ENCODE measurements around the gene CTAGE15.
A peak's percentile ranks its signal among the peaks of the same experiment; 100 is the strongest.
"Not testable (repeated sequence)": the region's sequence is repeated elsewhere in the genome, so short reads cannot be mapped to it uniquely, and the experiment has no call there.

The CTAGE15 gene

GRCh38 chr7:143571501-143571900 is at the start of gene CTAGE15:
Gene CTAGE15 (plus strand): TSS chr7:143571801. CDS start chr7:143571818, 17 bp downstream.
- DNase-seq (ENCODE audit: low spot score): not testable (repeated sequence)

- DNase-seq (ENCODE audit: low spot score): not testable (repeated sequence)
These were observed 49.2 kb upstream of the CTAGE15 start for GRCh38 chr7:143522309-143522916.

GRCh38 chr7:143531169-143531926 is 40.3 kb upstream of the CTAGE15 start:
- DNase-seq (ENCODE audit: low spot score): not testable (repeated sequence)

GRCh38 chr7:143531932-143532331 is 39.7 kb upstream of the CTAGE15 start:
- DNase-seq (ENCODE audit: low spot score): not testable (repeated sequence)

- DNase-seq (ENCODE audit: low spot score): not testable (repeated sequence)
These were observed 38.3 kb upstream of the CTAGE15 start for GRCh38 chr7:143533213-143533839.

GRCh38 chr7:143536443-143536842 is 35.2 kb upstream of the CTAGE15 start:
- not testable (repeated sequence) for DNase-seq (ENCODE audit: low spot score)

- DNase-seq (ENCODE audit: low spot score): not testable (repeated sequence)
These were observed 28.1 kb upstream of the CTAGE15 start for GRCh38 chr7:143543288-143544038.

- not testable (repeated sequence) for DNase-seq (ENCODE audit: low spot score)
These were observed 15.6 kb upstream of the CTAGE15 start for GRCh38 chr7:143555968-143556367.

GRCh38 chr7:143563306-143563705 is 8.3 kb upstream of the CTAGE15 start:
- not testable (repeated sequence) for DNase-seq (ENCODE audit: low spot score)

GRCh38 chr7:143566001-143566400 is 5.6 kb upstream of the CTAGE15 start:
- not testable (repeated sequence) for DNase-seq (ENCODE audit: low spot score)

GRCh38 chr7:143588183-143588582 is 16.6 kb downstream of the CTAGE15 start:
- DNase-seq (ENCODE audit: low spot score): not testable (repeated sequence)

GRCh38 chr7:143589897-143590296 is 18.3 kb downstream of the CTAGE15 start:
- not testable (repeated sequence) for DNase-seq (ENCODE audit: low spot score)

- DNase-seq (ENCODE audit: low spot score): not testable (repeated sequence)
These were observed 26.5 kb downstream of the CTAGE15 start for GRCh38 chr7:143598086-143598485.

GRCh38 chr7:143603549-143603948 is 31.9 kb downstream of the CTAGE15 start:
- DNase-seq (ENCODE audit: low spot score): not testable (repeated sequence)

GRCh38 chr7:143606088-143606487 is 34.5 kb downstream of the CTAGE15 start:
- DNase-seq (ENCODE audit: low spot score): not testable (repeated sequence)

- peak; percentile 0 for DNase-seq (ENCODE audit: low spot score)
These were observed 43.9 kb downstream of the CTAGE15 start for GRCh38 chr7:143615545-143615944.

GRCh38 chr7:143617204-143617603 is 45.6 kb downstream of the CTAGE15 start:
- DNase-seq (ENCODE audit: low spot score): not testable (repeated sequence)

- DNase-seq (ENCODE audit: low spot score): not testable (repeated sequence)
These were observed 48.5 kb downstream of the CTAGE15 start for GRCh38 chr7:143620058-143620457.

- DNase-seq (ENCODE audit: low spot score): not testable (repeated sequence)
These were observed 49.0 kb downstream of the CTAGE15 start, which contains the start of gene TCAF2 for GRCh38 chr7:143620646-143621045. Gene TCAF2 (plus strand): TSS chr7:143620974.

- not testable (repeated sequence) for DNase-seq (ENCODE audit: low spot score)
These were observed 49.6 kb downstream of the CTAGE15 start for GRCh38 chr7:143621175-143621574.

- DNase-seq (ENCODE audit: low spot score): not testable (repeated sequence)
These were observed 50.5 kb downstream of the CTAGE15 start for GRCh38 chr7:143622130-143622529.

Measured in kidney capillary endothelial cell (primary cell).